COLO829 (cell line): ENCODE measurements around the gene APLF.

Experiments
- DNase-seq: peaks from one replicate; pipeline ENCODE4 v3.0.0; 2012; ENCODE audit warnings: low spot score

APLF gene, protein sequence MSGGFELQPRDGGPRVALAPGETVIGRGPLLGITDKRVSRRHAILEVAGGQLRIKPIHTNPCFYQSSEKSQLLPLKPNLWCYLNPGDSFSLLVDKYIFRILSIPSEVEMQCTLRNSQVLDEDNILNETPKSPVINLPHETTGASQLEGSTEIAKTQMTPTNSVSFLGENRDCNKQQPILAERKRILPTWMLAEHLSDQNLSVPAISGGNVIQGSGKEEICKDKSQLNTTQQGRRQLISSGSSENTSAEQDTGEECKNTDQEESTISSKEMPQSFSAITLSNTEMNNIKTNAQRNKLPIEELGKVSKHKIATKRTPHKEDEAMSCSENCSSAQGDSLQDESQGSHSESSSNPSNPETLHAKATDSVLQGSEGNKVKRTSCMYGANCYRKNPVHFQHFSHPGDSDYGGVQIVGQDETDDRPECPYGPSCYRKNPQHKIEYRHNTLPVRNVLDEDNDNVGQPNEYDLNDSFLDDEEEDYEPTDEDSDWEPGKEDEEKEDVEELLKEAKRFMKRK

DNA sequence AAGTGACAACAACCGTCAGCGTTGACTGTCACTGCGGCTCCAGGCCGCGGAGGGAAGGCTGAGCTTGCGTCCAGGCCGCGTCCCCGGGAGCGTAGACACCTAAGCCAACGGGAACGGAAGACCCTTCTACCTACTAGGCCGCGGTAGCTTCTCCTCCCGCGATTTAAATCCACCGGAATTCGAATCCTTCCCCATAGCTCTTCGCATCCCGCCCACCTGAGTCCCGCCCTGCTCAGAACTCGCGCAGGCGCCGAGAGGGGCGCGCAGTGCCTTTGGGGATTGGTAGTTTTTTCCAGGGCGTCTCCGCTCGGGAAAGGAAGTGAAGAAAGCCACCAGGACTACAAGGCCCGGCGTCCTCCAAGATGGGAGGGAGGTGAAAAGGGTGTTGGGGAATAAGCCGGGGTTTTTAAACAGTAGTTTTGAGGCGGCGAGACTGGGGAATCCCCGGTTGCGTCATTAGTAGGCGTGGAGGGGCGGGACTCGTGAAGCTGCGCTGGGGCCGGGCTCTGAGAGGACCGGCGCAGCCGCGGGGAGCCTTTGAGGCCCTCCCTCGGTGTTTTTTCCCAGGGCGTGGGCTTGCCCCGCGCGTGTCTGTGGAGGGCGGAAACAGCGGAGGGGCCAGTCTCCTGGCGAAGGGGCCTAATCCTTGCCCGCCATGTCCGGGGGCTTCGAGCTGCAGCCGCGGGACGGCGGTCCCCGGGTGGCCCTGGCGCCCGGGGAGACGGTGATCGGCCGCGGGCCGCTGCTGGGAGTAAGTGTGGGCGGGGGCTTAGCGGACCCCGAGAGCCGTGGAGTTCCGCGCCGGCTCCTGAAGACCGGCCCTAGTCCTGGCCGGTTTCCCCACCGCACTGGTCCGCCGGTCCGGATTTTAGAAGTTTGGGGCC lies at the start of gene APLF, which contains the start of gene FBXO48:
APLF (plus strand) TSS at position 509 of the 884 bp plus-strand sequence; CDS start at position 656, 147 bp downstream.
FBXO48 (minus strand) TSS at position 218 of the 884 bp plus-strand sequence. CDS start 2,149 bp downstream, outside the sequence.
- DNase-seq: peak; percentile 94

DNA sequence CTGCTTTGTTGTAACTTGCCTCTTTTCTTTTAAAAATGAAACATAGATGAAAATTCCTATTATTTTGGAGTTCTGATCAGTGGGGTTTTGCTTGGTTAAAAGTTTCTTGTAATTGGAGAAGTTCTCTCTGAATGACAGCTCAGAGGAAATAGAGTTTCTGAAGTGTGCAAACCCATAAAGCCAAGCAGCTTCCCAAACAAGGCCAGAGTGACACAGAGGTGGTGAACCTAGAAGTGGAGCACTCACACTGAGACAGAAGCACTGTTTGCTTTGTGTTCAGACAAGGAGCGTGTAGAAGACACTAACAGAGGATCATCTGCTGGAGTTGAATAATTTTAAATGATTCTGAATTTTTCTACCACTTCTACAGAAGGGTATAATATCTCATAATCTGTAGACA lies 49.5 kb upstream of the APLF start:
- no peak for DNase-seq

DNA sequence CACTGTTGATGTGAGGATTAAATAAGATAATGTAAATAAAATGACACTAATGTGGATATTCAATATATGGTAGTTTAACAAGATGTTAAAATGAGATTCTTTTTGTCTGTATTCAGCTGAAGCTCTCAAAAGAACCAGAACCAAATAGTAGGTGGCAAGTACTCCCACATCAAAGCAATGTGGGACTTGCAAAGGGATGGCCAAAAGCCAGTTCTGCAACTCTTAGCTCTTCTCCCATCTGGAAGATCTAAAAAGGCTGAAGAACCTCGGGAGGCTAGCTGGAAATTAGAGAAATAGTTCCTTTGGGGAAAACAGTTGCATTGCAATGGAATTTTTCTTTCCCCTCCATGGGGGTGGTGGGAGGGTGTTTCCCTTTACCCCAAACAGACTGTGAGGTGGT lies 49.0 kb upstream of the APLF start:
- DNase-seq: no peak

DNA sequence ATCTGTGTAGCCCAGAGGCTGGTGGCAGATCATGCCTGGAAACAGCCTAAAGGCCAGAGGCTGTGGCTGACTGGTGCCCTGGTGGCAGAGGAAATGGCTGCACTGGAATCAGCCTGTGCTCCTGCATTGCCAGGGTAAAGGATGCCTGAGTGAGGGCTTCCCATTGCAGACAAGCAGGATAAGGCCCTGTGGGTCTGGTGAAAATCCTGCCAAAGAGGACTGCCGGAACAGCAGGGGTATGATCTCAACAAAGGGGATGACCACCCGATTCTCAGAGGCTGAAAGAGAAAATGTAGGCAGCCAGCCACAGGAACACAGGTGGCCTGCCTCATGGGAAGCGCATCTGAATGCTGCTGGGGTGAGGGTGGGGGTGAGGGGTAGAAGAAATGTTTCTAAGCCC lies 48.5 kb upstream of the APLF start:
- no peak for DNase-seq

DNA sequence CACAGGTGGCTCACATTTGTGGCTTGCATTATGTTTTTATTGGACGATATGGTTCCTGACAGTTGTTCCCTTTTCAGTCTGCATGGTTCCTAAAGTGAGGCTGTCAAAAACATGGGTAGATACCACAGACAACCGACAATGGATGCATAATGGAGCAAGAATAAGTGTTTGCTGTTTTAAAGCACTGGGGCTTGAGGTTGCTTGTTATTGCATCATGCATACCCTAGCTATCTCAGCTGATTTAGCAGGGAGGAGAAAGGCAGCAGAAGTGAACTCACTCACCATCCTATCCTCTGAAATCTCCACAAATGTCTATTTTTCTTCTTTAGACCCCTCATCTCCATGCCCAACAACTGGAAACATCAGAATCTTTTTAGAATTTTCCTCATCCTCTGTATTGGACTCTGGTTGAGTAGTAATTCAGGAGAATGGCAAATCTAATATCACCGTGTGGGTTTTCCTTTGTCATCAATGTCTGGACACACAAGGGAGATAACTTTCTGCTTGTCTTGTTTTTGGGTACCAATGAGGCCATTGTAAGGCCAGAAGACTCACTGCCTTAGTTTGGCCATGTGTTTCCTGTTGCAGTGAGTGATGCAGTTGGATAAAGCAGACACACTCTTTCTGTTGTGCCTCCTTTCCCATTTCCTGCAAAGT lies 47.0 kb upstream of the APLF start:
- no peak for DNase-seq

DNA sequence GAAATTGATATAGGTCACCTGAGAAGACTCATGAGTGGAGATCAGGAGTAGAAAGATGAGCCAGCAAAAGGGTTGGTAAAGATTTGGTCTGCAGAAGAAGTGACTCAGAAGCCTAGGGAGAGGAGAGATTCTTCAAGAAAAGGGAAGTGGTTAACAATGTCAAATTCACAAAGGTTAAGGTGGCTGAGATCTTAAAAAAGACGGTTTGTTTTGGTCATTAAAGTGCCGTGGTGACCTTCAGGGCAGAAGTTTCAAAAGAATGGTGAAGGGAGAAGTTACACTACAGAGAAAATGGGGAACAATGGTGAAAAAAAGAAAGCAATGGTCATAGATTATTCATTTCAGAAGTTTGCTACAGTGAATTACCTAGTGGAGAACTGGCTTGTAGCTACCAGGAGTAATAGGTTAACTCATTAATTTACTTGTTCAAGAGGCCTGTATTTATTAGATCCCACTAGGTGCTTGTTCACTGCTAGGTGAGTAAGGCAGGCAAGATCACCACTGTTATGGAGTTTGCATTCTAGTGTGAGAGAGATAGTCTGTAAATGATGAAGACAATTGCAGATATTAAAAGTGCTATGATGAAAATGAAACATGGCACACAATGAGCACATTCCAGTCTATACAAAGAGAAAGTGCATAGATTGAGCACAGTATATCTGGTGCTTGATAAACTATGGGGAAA lies 43.3 kb upstream of the APLF start:
- no peak for DNase-seq

DNA sequence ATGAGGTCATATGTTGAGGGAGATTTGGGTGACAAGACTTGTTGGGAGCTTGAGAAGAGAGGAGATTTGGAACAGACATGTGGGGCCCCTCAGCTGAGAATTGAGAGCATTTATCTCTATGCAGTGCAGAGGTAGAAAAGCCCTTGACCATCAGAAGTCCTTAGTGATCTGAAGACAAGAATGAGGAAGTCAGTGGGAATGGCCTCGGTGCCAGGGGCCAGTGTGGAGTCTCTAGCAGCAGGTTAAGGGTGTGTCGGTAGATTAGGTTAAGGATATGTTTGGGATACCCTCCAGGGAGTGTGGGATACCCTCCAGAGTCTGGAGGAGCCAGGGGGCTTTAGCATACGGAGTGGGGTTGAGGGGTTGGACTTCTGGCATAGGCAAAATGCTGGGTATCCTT lies 41.9 kb upstream of the APLF start:
- DNase-seq: no peak

DNA sequence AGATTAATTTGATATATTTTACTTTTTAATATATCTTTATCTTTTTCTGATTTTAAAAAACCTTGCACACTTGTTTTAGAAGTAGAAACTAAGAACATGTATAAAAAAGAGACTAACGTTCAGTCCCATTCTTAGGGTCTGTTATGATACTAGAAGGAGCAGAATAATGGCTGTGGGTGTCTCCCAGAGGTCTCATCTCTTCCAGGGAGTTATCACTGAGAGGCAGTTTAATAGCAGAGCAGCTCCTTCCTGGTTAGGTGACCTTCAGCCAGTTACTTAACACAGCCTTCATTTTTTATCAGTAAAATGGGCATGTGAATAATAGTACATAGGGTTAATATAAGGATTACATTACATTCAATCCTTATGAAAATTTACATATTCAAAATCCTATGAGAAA lies 40.9 kb upstream of the APLF start:
- DNase-seq: no peak

DNA sequence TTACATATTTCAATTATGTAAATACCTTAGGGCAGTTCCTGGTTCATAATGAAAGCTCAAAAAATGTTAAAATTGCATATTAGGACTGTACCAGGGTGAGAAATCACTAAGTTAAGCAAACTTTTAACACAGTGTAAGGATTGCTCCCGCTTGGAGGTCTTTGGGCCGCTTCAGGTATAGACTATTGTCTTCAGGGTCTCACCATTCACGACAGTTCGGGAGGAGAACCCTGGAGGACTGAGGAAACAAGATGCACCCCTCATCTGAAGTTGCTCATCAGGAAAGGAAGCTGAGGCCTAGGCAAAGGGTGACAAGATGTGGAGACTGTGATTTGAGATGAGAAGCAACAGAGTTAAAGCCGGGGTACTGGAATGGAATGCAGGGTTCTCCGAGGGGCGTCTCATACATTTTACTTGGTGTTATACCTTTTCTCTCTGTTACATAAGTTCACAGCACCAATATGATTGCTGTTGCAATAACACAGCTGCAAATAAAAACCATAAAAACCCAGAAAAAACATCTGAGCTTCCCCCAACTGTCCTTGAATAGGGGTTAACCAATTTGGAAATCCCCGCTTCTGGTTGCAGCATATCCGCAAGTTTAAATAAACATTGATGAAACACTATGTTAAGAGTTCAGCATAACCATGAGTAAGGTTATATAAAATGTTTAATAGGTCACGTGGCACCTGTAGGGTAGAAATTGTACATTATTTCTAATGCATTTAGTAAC lies 40.4 kb upstream of the APLF start:
- no peak for DNase-seq

DNA sequence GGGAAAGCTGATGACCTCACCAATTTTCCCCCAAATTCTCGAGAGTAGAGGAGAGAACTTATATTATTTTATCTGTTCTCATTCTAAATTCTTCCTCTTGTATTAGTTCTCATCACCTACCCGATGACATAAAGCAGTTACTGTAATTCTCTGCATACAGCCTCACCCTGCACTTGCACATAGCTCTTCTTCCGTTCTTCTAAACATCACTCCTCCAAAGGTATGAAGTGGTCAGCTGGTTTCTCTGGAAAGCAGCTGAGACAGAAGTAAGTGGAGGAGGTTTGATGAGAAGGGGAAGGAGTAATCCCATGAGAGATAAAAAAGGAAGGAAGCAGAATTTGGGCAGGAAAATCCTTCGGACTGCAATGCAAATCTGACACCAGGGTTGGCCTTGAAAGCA lies 39.3 kb upstream of the APLF start:
- DNase-seq: no peak

DNA sequence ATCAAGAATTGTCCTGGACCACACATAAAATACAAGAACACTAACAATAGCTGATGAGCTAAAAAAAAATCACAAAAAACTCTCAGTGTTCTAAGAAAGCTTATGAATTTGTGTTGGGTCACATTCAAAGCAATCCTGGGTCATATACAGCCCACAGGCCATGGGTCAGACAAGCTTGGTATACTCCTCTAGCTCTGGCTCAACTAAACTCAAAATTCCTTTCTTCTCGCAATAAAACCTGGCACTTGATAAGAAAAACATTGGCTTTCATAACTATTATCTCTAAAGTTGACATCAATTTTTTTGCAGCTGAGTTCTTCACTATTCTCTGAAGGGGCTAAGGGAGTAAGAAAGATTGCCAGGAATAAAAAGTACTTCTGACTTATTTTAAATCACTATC lies 38.6 kb upstream of the APLF start:
- DNase-seq: no peak

DNA sequence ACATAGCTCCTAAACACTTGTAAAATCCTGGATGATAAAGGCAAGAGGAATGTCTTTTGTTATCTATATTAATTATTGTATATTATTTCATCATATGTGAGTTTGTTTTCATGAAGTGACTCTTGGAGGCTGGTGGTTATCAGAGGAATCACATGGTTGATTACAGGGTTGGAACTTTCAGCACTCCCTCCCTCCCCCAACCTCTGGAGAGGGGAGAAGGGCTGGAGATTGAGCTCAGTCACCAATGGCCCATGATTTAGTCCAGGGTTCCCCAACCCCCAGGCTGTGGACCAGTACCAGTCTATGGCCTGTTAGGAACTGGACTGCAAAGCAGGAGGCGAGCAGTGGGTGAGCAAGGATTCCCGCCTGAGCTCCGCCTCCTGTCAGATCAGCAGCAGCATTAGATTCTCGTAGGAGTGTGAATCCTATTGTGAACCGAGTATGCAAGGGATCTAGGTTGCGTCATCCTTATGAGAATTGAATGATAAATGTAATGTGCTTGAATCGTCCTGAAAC lies 38.0 kb upstream of the APLF start:
- no peak for DNase-seq

DNA sequence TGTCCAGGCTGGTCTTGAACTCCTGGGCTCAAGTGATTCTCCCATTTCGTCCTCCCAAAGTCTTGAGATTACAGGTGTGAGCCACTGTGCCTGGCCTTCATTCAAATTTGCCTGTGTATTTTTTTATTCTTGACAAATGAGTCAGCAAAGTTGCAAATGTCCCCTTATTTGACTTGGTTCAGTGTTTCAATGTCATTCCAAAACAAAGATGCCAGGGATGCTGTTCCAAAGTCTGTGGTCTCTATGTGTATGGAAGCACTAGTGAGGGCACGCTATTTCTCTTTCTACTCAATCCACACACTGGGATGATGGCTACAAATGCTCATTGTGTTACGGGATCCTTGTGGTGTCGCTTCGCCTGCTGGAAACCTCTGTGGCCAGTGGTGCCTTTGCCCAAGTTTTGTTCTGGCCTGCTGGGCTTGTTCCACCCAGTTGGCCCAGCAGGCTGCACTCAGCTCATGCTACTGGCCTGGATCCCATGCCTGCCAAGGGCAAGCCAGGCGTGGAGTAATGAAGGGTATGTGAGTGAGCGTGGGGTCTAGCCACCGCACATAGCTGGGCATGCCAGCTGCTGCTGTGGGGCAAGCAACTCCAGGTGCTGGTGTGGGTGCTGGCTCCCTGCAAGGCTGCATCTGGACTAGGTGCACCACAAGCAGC lies 35.9 kb upstream of the APLF start:
- DNase-seq: no peak

DNA sequence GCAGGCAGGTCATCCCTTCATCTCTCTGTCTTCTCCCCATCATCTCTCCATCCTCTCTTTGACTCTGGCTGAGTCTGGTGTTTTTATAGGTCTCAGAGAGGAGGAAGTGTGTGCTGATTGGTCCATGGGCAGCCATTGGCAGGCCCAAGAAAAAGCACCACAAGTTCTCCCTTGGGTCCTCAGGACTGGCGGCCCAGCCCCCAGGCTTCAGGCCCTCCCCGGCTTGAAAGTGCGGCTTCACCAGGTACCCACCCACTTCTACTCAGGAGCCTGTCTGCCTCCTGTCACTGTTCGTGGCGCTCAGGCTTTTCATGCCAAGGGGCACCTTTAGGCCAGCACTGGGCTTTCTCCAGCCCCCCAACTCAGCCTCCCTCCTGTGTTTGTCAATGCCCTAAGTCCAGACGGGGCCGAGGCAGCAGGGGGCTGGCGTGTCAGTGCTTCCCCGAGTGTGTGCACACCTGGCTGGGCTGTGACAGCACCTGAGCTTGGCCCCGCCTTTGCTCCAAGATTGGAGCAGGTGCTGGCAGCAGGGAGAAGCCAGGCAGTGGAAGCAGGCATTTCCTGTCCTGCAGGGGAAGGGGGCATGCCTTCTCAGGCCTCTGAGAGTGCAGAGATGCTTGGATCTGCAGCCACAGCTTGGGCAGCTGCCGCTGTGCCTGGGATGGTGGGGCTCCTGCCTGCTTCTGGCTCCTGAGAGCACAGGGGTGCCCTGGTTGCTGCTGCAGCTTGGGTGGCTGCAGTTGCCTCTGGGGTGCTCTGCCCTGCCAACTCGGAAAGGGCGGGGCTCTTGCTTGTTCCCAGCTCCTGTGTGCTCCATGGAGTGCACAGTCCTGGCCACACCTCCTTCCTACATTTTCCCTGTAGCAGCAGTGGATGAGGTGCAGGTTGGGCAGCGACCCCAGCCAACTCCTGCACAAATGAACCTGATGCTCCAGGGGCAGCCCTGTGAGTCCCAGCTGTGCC lies 34.4 kb upstream of the APLF start:
- DNase-seq: no peak

DNA sequence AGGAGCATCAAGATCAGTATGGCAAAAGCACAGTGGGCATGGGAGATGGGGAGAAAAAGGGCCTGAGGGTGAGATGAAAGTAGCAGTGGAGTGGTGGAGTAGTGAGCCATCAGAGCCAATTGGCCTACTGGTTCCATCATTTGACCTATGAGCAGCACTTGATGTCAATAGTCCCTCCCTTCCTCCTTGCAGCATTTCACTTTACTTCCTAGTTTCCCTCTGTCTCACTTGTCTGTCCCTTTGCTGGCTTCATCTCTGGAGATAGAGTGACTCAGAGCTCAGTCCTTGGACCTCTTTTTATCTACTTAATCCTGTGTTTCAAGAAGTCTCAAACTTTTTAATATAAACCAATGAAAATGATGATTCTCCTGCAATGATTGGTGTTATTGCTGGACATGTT lies 32.4 kb upstream of the APLF start:
- no peak for DNase-seq

DNA sequence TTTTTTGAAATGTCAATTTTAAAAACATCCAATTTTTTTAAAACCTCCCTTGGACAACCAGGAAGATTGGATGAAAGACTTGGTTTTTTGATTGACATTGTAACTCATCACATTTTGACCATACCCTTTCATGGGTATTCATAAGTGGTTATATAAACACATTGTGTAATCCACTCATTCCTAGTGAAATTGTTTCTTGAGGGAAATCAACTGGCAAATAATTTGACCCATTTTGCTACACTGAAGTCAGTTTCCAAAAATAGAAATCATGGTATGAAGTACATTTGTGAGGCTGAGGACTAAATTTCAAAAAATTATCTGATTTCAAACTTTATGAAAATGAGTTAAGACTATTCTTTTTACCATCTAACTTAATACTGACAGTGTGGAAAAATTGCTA lies 31.8 kb upstream of the APLF start:
- no peak for DNase-seq

DNA sequence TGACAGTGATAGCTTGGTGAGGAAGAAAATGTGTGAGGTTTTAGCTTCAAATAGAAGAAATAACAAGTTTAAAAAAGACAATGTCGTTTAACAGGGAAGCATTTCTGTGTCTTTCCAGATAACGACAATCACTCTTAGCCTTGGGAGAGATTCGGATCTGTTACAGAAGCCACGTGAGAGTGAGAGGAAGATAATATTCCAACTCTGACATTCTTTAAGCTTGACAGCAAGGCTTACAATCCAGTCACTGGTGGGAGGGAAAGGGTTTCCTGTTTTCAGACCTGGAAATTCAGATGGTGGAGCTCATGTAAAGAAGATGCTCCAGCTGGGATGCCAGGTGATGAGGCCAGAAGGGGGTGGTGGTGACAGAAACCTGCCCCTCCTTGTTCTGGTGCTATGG lies 31.1 kb upstream of the APLF start:
- DNase-seq: no peak

DNA sequence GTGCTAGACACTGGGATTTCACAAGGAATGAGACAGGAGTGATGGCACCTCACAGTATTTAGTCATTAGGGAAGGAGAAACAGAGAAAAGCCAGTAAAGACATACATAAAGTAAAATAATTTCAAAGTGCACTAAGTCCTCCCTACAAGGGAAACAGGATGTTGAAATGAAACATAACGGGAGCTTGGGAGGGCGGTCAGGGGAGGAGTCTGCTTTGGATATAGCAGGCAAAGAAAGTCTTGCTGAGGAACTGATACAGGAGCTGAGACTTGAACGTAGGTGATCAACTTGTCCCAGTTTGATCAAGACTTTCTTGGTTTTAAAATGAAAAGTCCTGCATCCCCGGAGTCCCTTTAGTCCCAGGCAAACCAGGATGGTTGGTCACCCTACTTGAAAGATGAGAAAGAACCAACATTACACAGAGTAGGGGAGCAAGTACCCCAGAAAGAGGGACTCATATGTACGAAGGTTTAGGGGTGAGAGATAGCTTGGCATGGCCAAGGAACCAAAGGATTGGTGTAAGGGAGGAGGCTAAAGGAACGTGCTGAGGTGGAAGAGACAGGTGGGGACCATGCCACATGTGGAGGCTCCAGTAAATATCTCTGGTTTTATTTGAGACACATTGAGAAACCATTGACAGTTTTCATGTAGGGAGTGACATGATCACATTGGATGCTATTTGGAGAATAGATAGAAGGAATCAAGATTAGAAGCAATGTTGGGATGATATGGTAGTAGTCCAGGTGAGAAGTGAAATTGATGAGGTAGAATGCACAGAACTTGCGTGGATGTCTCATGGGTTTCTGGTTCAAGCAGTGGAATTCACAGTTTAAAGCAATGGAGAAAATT lies 28.7 kb upstream of the APLF start:
- no peak for DNase-seq
